Activated naive CD4-positive, alpha-beta T cell treated with anti-CD3 and anti-CD28 coated beads, Interleukin-2, amount 50 U/mL, for 16 hours (primary cell): ENCODE results near the gene ITGB8.

Experiments used
- DNase-seq: peaks from one replicate; pipeline ENCODE4 v3.0.0-alpha.2; 2020

ITGB8 gene

DNA sequence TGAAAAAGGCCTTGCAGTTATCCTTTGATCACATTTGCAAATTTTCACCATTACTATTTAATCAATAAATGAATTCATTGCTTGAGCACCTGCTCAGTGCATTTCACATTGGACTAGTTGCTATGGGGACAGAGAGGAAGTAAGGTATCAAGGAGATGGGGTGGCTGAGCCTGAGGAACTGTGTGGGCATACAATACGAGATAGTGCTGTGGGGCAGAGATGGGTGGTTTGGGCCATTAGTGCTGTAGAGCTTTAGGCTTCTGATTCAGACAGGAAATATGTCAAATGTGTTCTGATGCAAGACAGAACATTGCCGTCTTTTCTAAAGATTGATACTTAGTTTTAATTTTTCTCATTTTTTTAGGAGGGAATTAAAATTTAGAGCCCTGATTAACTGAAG is 13.2 kb downstream of the ITGB8 start:
- DNase-seq, result no peak

DNA sequence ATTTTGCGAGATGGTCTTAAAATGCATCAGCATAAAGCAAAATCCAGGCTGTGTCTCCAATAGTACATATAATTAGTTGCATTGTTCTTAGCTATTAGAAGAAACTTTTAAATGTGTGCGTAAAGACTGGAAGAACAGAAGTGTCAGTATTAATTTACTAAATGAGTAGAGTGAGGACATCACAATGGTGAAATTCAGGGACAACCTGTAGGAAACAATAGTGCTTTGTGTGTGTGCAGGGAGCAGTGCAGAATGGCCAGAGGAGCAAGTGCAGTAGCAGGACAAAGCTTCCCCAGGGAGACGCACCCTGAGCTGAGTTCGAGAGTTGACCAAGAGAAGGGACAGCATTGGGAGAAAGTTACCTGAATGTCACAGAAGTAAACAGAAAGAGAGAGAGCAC is 13.7 kb downstream of the ITGB8 start:
- no peak for DNase-seq

DNA sequence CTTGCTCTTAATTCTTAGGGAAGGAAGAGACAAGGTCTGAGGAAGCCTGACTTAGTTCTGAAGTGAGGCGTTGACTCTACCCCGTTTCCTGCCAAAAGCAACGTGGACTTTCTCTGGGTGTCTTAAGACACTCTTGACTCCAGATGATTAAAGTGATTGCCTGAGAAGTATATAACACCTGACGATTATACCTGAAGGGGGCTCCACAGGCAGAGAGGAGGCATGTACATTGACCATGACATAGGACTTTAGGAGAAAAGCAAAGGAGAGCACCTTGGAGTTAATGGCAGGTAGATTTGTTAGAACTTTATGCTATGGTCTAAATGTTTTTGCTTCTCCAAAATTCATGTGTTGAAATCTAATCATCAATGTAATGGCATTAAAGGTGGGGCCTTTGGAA is 15.9 kb downstream of the ITGB8 start:
- no peak for DNase-seq

DNA sequence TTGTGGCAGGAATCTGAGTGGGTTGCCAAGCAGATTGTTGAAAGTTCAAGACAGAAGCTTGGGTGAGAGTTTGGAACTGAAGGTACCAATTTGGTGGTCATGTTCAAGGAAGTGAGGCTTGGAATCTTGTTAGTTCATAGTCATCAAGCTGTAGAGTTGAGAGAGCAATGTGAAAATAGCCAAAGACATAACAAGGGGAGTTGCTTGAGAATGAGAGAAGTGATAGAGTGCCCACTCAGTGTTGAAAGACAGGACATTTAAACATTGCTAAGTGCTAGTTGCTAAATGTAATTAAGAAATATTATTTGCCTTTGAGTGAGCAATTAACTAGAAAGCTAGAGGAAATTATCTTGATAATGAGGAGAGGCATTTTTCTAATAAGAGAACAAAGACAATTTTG is 17.0 kb downstream of the ITGB8 start:
- no peak for DNase-seq

DNA sequence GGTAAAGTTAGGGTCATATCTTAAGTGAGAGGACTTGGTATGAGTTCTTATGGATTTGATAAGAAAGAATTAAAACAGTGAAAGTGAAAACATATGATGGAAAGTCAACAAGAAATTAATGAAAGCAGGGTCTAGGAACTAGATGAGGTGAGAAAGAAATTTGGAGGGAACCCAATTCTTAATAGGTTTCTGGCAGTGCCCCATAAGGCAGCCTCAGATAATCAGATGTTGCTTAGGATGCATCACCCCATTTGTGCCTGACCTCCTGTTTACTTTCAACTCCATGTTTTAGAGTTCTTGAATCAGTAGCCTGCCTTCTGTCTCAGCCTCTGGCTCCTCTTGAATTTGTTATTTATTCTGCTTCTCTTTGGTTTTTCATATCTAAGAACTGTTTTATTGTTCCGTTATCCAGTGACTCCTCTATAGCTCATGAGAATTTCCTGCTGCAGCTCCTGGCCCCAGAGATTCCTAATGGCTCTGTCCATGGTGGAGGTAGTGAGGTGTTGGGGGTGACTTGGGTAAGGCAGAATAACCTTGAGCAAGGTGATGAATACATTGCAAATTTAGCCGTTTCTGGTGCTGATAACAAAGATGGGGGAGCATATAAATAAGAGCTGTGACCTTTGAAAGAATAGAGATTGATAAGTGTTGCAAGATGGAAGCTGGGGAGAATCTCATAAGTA is 17.6 kb downstream of the ITGB8 start:
- DNase-seq, result no peak

DNA sequence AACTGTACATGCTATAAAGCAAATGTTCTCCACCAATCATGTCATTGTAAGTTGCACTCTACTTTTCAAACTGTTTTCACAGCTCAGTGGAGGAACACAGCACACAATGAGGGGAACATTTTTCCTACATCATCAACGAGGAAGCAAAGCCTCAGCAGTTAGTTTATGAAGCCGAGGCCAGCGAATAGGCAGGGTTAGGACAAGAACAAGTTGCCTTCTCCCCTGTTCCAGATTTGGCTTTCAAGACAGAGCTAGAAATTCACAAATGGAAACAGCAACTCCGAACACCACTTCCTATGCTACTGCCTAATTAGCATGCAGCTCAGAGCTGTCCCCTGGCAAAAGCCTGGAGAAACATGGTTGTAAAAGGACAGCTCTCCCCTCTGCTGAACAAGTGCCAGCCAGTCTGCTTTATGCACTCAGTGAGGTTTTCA is 19.8 kb downstream of the ITGB8 start:
- no peak for DNase-seq

DNA sequence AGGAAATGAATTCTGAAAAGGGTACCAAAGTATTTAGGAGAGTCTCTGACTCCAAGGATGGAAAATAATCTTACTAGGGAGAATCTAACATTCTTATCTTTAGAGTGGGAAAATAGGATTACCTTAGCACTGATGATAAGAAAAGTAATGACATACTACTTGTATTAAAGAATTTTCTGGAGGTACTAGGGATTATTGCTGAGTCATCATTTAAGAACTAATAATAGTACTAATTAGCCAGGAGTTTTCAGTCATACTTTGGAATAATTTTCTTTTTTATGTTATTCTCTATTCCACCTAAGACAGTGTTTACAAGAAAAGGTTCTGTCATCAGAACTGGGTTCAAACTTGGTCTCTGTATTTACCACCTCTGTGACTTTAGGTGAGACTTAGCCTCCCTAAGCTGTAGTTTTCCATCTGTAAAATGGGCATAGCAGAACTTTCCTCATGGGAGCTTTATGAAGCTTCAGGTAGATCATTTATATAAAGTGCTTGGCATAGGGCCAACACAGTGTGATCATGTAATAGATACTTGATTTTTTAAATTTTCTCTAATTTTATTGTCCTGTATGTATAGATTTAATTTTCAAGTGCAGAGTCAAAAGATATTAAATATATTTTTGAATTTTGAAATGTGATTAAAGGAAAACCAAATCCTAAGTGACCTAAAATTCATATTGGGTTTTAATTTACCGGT is 20.4 kb downstream of the ITGB8 start:
- DNase-seq, result no peak

DNA sequence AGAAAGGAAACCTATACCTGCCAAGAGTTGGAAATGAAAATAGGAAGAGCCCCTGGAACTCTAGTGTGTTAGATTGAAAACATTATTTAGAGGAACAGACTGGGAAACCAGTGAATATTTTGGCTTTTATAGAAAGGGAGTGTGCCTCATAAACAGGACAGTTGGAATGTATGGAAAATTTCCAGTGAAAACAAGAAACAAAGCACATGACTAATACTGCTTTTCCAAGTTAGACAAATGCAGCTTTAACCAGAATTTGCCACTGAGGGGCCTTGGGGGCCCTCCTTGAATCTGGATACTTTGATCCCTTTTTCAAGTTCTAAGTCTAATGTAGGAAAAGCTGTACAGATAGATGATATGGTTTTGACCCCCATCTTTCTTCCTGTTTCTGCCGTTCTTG is 21.2 kb downstream of the ITGB8 start:
- no peak for DNase-seq

DNA sequence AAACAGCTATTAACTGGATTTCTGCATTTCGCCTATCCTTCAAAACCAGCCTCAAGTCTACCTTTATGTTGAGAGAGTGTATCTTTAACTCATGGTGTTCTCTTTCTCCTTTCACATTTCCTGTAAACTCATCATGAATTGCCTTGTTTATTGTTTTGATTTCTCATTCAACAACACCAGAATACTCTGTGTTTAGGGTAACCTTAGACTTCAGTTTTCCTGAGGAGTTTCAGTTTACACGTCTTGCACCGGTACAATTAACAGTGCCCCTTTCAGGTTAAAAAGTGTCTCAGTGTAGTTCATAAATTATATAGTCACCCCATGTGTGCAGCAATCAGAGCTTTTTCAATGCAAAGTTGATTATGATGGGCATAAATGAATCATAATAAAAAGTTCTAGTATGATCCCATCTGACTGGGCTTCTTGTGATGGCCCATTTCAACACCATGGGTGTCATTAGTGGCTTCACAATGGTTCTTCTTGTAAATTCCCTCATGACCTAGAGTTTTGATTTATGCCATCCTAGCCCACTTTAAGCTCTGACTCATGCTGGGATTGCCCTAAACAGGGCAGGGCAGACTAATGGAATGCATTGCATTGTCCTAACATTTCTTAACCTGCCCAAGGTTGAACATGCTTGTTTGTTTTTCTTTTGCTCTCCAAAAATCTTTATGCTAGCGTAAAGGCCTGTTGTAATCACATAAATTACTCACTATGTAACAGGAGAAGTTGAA is 22.0 kb downstream of the ITGB8 start:
- DNase-seq, result no peak

DNA sequence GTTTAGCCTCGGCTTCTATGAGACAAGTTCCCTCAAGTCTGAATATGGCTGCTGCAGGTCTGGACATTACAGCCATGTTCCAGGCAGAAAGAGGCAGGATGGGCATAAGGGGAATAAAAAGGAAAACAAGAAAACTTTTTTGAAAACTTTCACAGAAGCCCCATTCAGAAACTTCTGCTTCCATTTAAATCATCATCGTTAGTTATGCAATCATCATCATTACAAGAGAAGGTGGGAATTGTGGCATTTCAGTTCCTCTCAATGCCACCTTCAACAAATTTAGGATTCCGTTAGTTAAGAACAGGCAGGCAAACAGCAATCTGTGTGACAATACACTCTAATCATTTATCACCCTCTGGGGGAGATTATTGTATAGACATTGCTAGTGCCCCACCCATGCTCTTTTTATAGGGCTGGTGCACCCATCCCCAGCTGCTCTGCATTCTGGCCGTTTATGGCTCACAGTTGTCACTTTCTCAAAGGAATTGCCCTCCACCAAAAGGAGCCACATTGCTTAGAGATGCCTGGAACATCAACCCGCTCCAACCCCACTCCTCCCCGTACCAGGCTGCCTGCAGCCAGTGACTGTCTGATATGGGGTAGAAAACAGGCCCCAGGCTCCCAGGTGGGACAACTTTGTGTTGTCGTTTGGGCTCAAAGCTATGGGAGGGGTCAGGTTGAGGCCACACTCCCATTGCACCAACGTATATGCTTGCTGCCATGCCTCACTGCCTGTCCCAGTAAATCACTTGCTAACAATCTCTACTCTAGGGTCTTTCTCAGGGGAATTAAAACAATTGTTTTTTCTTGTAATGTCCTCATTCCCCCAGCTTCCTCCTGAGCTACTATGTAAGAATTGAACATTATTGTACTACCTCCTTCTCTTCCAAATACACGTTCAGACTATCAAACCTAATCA is 24.2 kb downstream of the ITGB8 start:
- no peak for DNase-seq

DNA sequence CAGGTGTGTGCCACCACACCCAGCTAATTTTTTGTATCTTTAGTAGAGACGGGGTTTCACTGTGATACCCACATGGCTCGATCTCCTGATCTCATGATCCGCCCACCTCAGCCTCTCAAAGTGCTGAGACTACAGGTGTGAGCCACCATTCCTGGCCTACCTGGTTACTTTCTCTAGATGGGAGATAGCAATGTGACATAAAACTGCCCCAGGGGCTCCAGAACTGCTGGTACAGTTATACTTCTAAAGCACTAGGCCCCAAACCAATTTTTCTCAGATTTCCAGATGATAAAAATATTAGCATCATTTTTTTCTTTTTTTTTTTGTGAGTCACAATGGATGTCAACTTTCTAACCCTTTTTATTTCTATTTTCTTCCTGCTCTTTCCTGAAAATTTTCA is 27.4 kb downstream of the ITGB8 start:
- no peak for DNase-seq

DNA sequence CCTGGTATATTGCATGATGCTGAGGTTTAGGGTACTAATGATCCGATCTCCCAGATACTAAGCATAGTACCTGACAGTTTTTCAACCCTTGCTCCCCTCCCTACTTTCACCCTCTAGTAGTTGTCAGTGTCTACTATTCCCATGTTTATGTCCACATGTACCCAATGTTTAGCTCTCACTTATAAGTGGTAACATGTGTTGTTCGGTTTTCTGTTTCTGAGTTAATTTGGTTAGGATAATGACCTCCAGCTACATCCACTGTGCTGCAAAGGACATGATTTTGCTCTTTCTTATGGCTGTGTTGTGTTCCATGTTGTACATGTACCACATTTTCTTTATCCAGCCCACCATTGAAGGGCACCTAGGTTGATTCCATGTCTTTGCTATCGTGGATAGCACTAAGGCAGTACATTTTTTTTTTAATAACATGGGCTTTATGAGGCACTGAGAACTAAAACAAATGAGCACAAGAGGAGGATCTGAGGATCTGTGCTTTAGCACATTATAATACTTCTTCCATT is 28.1 kb downstream of the ITGB8 start:
- DNase-seq, result no peak

DNA sequence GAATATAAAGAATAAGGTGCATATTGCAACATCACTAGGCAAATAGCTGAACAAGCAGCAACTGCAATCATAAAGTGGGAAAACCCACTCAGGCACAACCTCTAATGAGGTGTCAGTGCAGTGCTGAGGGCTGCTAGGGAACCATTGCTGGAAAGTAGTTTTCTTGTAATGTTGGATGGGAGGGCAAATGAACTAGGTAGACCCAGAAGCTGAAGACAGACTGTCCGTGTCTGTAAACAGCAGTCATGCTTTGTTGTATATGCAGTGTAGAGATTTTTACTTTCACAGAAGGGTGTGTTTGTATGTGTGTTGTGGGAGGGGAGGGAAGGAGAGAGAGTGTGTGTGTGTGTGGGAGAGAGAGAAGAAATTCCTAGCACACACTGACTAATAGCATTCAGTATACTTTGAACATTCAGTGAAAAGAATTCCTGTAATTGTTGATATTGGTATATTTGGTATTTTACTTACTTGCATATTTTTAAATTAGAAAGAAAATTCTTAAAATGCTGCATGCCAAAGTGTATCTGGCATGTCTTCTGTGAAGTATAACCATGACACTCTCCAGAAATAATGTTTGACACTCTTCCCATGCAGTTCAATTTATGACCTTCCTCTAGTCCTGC is 28.8 kb downstream of the ITGB8 start:
- no peak for DNase-seq

DNA sequence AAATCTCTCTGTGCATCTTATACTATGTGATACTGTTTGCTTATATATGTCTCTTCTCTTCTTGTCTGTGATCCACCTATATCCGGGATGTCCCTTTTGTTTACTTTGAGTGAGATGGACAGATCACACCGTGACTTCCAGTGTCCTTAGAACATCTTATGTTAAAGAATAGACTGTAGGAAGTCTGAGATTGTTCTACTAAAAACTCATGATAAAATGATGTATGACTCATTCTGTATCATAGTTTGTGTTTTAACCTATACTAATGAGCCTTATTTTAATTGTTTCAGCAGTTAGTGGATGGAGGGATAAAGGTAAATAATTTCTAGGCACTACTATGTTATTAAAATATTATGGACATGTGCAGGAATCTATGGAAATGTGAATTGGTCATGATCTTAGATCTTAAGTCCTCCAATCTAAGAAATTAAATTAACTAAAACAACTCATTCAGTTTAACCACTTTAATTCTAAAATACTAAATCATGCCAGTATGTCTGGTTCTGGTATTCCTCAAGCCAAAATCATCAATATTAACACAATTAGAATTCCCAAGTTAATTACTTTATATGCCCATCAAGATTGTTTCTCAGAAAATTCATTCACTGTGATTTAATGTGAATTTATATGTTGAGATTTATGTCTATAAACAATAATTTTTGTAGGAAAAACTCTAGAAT is 32.0 kb downstream of the ITGB8 start:
- DNase-seq, result no peak

DNA sequence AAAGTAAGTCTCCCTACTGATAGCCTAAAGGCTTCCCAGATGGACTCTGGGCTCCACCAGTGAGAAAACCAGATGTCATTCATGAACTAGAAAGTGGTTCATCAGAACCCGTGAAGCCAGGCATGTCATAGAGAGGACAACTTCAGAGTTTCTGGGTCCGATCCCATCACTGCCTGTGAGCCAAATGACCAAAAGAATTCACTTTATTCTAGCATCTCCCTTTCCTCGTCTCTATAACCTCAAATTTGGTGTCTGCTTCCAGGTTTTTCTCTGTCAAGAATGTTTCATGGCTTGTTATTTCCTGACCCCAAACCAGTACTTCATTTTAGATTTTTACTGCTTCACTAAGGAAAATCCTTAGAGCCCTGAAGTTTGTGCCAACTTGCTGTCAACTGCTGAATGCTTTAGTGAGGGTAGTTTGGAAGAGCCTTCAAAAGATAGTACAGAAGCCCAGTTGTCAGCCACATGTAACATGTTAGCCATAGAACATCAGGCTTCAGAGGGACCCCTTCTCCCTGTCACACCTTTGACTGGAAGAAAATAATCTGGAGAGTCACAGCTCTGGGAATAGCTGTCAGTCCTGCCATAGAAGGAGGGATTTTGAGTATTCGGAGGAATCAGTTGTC is 34.0 kb downstream of the ITGB8 start:
- no peak for DNase-seq

DNA sequence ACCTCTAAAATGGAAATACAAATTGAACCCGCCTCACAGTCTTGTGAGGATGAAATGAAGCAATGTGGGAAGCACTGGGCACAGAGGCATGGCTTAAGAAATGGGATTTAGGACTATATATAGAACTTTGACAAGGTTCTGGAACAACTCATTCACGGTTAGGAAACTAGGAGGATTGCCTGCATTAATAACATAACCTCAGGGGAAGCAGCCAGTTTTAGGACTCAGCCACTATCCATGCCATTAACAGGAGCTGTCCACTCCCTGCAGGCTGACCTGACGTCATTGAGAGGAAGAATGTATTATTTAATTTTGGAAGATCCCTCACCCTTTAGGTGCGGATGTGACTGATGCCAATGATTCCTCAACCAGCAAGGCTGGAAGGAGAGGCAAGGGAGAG is 34.8 kb downstream of the ITGB8 start:
- DNase-seq, result no peak

DNA sequence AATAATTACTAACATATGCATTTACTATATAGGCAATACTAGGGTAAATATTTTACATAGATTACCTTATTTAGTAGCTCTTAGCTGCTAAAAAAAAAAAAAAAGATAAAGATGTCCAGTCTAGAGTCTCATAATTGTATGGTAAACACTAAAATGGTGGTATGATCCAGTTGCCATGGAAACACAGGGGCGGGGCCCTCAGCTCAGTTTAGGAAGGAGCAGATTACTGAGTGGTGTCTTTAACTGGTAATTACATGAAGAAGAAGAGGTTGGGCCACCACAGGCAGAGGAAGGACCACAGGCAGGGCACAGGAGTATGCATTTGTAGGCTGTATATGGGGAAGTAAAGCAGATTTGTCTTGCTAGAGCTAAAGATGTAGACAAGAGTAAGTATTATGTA is 43.7 kb downstream of the ITGB8 start:
- DNase-seq, result no peak

DNA sequence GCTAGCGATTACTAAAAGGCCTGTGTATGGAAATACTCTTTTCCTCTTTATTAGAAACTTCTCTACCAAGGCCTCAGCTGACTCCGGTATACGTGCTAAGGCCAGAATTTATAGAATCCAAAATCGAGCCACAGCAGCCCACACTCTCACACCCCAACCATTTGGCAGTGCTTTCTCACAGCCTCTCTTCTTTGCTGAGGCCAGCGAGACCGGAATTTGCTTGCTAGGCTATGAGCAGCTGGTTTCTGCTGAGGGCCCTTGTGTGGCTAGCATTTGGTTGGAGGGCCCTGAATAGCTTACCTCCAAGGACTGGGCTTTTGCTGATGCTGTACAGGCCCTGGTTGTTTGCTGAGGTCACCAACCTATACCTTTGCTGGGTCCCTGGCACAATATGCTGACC is 46.1 kb downstream of the ITGB8 start:
- no peak for DNase-seq

DNA sequence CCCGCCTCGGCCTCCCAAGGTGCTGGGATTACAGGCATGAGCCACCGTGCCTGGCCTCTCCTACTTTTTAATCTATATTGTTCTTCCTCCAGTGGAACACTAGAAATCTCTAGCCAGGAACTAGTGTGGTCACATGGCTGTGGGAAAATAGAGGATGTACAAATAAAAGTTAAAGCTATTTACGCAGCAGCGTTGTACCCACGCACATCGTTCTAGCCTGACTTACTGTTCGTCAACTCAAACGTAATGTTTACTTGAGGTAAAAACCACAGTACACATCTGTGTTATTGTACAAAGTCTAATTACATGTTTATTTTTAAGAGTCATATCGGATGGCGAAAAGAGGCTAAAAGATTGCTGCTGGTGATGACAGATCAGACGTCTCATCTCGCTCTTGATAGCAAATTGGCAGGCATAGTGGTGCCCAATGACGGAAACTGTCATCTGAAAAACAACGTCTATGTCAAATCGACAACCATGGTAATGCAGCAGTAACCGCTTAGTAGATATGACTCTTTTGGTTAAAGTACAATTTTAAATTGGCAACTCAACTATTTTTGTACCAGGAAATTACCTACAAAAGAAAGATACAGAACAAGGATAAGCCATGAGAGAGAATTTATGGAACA is 50.8 kb downstream of the ITGB8 start:
- no peak for DNase-seq

DNA sequence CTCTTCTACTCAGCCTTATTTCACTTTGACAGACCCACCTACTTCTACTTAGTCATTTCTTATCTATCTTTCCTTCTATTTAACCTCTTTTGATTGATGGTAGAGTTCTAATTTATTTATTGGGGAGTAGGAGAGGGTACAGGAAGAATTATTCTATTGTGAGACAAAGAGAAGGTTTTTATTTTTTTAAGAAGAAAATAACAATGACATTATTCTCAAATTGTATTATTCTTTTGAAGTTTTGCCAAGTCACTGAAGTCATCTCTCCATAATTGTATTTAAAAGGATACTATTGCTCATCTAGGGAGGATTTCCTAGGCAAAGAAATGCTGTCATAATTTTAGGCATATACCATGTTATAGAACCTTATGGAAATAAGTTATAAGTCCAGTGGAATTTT is 52.7 kb downstream of the ITGB8 start:
- no peak for DNase-seq

DNA sequence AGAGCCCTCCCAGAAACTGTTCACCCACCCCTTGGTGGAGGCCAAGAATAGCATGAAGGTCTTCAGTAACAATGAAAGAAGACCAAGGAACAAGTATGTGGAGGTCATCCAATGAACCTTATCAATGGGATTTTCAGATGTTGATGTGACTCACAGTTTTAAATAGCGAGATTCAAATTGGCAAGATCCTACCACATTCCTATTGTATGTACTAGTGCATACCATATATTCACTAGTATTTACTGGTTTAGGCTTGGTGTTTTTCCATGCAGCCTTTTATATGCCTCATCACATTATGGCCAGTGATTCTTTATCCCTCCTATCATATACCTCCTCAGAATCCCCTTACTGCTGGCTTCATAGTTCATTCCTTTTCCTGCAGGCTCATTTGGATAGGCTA is 54.4 kb downstream of the ITGB8 start:
- no peak for DNase-seq
